ENCODE data around the gene DDIT3. TPM values are rescaled to one million over a fixed set of nuclear protein-coding genes. Genes with fewer than 3 reads are reported as not detected.

Gene DDIT3
- total and polyA plus RNA-seq, 2 donors (not counting 1 experiment from before 2014, with no cell fraction given): 35.6 to 159 TPM

DNA sequence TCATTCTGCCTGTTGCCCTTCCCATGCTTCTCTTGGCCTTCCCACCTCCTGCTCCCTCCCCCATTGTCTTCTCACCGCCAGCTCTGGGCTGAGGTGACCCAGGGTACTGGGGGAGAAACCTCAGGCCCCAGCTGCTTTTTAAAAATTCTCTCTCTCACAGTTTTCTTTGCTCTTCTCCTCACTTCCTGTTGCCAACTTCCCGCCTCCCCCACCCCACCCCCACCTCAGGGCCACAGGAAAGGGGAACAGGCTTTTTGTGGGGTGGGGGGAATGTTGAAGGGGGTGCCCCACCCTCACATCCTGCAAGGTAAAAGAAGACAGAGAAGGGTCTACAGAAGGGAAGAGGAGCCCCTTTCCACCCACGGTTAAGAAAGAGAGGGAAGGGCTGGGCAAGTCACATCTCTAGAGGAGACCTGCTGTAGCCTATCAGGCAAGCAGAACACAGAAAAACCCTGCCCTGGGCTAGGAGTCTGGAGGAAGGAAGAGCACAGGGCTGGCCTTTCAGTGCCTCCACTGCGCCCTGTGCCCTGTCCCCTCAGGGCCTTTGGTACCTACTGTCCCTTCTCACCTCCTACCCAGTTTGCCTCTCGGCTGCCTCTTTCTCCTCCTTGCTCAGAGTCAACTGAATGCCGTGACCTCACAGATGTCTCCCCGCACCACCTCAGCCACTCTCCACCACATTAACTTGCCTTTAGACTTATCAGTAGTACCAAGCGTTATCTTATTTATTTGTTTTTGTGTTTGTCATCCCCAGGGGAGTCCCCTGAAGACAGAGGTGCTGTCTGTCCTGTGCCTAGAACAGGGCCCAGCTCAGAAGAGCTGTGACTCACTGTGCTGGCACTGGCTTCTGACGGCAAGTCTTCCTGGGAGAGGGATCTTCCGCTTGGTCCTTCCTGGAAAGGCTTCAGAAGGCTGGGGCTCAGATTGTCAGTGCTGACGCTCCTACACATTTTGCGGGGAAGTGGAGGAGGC, 42.3 kb downstream of the DDIT3 start:
- Histone ChIP-seq H3K4me1 (ENCODE audit: control insufficient read depth in 2 of 2, insufficient read depth in 2 of 2, low read length in 2 of 2) (peaks cover 62 to 87% of the 10 kb centered on the region in 2 donors), H3K4me3 (ENCODE audit: control extremely low read depth in 1 of 5, extremely low read depth in 1 of 5, insufficient read depth in 1 of 5, low read depth in 2 of 5, low read length in 4 of 5) (peak overlapping the region; percentile 78 to 94 (median 85)), H4K20me1 (ENCODE audit: control insufficient read depth, insufficient read depth, low read length, poor library complexity, severe bottlenecking) (peaks cover 11% of the 10 kb centered on the region), H3K9me3 (ENCODE audit: control extremely low read depth in 1 of 3, control insufficient read depth in 2 of 3, insufficient read depth in 1 of 3, low read length in 2 of 3) (no peaks in the 10 kb centered on the region), H3K27ac (ENCODE audit: low read length in 2 of 2) (peak overlapping the region; percentile 91 to 99), H2AFZ (ENCODE audit: insufficient read depth, low read depth, low read length, poor library complexity, severe bottlenecking) (peak overlapping the region; percentile 53), H3K4me2 (replicated peaks; ENCODE audit: low read depth, low read length, poor library complexity, severe bottlenecking) (peak overlapping the region; percentile 95), H3K79me2 (ENCODE audit: control insufficient read depth, insufficient read depth, low read length) (peaks cover 73% of the 10 kb centered on the region), H3K9ac (ENCODE audit: low read length) (peak overlapping the region; percentile 88), H3K27me3 (replicated peaks in 1 of 4; ENCODE audit: control extremely low read depth in 1 of 4, control insufficient read depth in 3 of 4, insufficient read depth in 4 of 4, low read length in 3 of 4) (no peaks in the 10 kb centered on the region), H3K36me3 (replicated peaks in 1 of 2; ENCODE audit: control extremely low read depth in 1 of 2, control insufficient read depth in 1 of 2, extremely low read depth in 1 of 2, insufficient read depth in 2 of 2, low read length in 1 of 2) (peaks cover 2 to 20% of the 10 kb centered on the region in 2 experiments)
- TF ChIP-seq EZH2 (IDR thresholded peaks at IDR 0.05; ENCODE audit: borderline replicate concordance, insufficient read depth, low read depth, low read length, poor library complexity, severe bottlenecking): no peak
- TF ChIP-seq, protein P1, sequence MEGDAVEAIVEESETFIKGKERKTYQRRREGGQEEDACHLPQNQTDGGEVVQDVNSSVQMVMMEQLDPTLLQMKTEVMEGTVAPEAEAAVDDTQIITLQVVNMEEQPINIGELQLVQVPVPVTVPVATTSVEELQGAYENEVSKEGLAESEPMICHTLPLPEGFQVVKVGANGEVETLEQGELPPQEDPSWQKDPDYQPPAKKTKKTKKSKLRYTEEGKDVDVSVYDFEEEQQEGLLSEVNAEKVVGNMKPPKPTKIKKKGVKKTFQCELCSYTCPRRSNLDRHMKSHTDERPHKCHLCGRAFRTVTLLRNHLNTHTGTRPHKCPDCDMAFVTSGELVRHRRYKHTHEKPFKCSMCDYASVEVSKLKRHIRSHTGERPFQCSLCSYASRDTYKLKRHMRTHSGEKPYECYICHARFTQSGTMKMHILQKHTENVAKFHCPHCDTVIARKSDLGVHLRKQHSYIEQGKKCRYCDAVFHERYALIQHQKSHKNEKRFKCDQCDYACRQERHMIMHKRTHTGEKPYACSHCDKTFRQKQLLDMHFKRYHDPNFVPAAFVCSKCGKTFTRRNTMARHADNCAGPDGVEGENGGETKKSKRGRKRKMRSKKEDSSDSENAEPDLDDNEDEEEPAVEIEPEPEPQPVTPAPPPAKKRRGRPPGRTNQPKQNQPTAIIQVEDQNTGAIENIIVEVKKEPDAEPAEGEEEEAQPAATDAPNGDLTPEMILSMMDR (IDR thresholded peaks at IDR 0.05): no peak
- WGBS (ENCODE audit: insufficient coverage): 45% methylated on average over 7 of the region's 12 CpGs
- ChIA-PET CTCF (interaction anchor here (0.6 to 10.4 kb wide), 8 partner anchors 9 to 252 kb away, joined by 3 to 166 read pairs (median 6); partner anchors contain the start of genes DDIT3, GLI1 and MARS1), POLR2A (interaction anchor here (1.0 to 5.3 kb wide), 6 partner anchors 8 to 42 kb away, joined by 3 to 39 read pairs (median 8); partner anchors contain the start of gene DDIT3)
- Mint-ChIP-seq H3K9me3 (ENCODE audit: insufficient read depth) (no peaks in the 10 kb centered on the region), H3K4me3 (peak overlapping the region; percentile 99), H3K4me1 (peaks cover 79% of the 10 kb centered on the region), H3K27ac (peak overlapping the region; percentile 98), H3K27me3 (no peaks in the 10 kb centered on the region)
- intact Hi-C loops (cut with micrococcal nuclease): loop anchor here (2.0 to 5.0 kb wide), 2 partner anchors 45 to 144 kb away; partner anchors contain the start of gene MBD6
- DNase-seq (peak; percentile 72), ATAC-seq (ENCODE audit: low read depth) (peak; percentile 50)

Data from B cell (primary cell).